ENCODE results near the gene TAF11L4.
"Not testable (repeated sequence)": the region's sequence is repeated elsewhere in the genome, so short reads cannot be mapped to it uniquely, and the experiment has no call there.

The TAF11L4 gene

DNA sequence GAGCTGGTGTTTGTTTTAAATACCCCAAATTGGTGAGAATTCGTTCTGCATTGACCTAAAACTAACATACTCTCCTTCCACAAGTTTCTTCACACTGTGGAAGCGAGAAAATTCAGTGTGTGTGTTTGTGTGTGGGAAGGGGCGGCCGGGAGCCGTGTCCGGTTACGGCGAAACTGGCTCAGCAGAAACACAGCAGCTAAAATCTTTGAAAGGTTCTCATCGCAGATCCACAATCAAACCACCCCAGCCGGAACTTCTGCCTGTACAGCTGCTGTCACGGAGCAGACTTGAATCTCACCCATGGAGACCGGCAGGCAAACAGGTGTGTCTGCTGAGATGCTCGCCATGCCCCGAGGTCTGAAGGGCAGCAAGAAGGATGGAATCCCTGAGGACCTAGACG is at the start of gene TAF11L4:
TAF11L4 (plus strand) TSS at position 301 of the 400 bp plus-strand sequence.
- H3K4me3 ChIP-seq (ENCODE audit: low read depth, low read length): not testable (repeated sequence)

DNA sequence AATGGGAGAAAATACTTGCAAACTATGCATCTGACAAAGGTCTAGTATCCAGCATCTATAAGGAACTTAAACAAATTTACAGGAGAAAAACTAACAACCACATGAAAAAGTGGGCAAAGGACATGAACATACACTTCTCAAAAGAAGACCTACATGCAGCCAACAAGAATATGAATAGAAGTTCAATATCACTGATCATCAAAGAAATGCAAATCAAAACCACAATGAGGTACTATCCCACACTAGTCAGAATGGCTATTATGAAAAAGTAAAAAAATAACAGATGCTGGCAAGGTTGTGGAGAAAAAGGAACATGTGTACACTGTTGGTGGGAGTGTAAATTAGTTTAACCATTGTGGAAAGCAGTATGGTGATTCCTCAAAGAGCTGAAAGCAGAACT is 46.5 kb upstream of the TAF11L4 start:
- not testable (repeated sequence) for H3K4me3 ChIP-seq (ENCODE audit: low read depth, low read length)

DNA sequence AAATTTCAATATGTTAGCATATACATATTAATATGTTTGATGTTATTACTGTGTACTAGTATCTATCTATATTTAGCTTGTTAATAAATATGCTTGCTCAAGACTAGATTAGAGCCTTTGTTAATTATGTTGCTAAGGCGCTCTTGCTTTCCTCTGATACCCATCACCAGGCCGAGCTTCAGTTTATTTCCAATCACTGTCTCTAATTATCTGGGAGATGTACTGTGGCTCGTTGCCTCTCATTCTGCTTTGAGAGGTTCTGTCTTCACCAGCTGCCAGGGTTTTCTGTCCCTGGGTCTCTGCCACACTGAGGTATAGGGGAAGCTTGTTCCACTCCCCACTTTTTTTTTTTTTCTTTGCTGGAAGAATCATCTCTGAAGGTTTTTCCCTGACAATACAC is 44.6 kb upstream of the TAF11L4 start:
- H3K4me3 ChIP-seq (ENCODE audit: low read depth, low read length): no peak overlapping the region

DNA sequence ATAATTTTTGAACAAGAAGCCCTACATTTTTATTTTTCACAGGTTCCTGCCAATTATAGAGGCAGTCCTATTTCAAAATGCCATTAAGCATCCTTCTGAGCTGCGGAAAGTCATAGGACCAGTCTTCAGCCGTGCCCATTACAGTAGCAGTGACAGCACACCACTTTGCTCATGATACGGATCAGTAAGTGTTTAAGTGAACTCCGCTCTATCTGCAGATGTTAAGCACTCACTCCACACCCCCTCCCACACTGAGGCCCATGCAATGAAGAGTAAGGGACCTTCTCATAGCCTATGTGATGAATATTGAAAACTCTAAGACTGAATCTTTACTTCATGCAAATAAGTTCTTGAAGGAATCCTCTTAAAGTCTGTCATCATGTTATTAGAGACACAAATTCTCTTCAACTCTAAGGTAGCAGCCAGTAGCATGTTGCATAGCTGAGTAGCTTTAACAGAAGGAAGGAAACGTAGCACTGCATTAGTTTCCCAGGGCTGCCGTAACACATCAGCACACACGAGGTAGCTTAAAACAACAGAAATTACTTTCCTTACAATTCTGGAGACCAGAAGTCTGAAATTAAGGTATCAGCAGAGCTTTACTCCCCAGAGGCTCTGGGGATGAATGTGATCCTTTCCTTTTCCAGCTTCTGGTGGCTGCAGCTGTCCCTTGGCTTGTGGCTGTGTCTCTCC is 43.9 kb upstream of the TAF11L4 start:
- no peak overlapping the region for H3K4me3 ChIP-seq (ENCODE audit: low read depth, low read length)

DNA sequence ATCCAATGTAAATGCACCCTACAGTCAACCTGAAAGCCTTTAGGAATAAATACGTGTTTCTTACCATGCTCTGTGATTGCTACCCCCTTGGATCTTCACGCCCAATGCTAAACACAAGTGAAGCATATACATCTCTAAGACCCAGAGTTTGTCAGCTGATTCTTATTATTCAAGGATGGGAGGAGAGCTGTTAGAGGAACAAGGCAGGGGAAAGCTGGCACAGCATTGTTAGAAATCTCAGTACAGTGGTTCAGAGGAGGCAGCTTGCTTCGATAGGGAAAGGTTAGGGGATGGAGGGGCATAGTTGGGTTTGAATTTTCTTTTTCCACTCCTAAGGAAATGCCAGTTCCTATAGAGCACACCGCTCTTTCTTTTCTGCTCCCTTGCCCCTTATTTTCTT is 40.2 kb upstream of the TAF11L4 start:
- no peak overlapping the region for H3K4me3 ChIP-seq (ENCODE audit: low read depth, low read length)

DNA sequence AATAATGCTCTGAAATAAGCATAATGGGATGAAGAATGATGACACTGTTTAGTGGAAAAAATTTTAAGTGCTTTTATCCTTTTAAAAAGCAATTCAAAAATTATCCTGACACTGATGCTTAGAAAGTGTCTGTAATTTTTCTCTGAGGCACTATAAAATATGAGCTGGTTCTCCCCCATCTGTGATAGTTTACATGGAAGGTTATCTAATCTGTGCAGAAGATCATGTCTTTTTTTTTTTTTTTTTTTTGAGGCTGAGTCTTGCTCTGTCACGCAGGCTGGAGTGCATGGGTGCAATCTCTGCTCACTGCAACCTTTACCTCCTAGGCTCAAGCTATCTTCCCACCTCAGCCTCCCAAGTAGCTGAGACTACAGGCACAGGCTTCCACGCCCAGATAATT is 38.8 kb upstream of the TAF11L4 start:
- no peak overlapping the region for H3K4me3 ChIP-seq (ENCODE audit: low read depth, low read length)

DNA sequence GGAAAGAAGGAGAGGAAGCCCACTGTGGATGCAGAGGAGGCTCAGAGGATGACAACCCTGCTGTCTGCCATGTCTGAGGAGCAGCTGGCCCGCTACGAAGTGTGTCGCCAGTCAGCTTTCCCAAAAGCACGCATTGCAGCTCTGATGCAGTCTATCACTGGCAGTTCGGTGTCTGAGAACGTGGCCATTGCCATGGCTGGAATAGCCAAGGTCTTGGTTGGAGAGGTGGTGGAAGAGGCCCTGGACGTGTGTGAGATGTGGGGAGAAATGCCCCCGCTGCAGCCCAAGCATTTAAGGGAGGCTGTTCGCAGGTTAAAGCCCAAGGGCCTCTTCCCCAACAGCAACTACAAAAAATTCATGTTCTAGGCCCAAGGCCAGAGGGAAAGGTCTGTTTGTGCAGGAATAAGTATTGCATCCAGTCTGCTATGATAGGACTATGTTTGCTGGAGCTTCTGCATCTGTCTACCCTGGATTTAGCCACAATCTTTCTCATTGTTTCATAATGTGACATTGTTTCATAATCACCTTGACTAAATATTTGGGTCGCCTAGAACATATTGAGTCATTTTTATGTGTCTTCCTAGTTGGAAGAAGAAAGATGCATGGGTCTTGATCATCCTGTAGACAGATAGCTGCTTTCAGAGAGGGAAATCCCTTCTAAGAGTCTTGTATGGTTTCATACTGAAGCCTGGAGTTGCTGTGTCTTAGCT is 35.0 kb upstream of the TAF11L4 start:
- H3K4me3 ChIP-seq (ENCODE audit: low read depth, low read length): not testable (repeated sequence)

DNA sequence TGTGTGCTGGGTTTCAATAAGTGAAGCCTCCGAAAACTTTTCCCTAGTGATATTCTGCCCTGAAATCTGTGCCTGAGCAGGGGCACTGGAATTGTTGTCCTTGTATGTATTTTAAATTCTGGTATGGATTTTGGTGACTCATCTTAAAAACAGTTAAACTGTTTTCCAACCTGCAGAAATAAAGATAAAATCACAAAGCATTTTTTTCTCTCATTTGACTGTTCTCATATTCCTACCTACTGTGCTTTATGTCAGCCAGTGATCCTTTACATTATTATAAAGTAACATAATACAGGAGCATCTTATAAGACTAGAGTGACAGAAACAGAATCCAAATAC is 34.5 kb upstream of the TAF11L4 start:
- no peak overlapping the region for H3K4me3 ChIP-seq (ENCODE audit: low read depth, low read length)

DNA sequence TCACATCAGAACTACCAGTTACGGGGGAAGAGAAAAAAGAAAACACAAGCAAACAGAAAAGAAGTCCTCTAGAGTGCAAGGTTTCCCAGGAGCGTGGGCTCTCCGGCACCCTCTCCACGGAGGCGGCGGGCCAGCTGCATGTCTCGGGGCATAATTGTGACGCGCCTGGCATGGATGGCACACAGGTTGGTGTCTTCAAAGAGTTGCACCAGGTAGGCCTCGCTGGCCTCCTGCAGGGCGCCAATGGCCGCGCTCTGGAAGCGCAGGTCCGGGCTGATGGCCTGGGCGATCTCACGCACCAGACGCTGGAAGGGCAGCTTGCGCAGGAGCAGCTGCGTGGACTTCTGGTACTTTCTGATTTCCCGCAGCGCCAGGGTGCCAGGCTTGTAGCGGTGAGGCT is 30.3 kb upstream of the TAF11L4 start:
- H3K4me3 ChIP-seq (ENCODE audit: low read depth, low read length): not testable (repeated sequence)

DNA sequence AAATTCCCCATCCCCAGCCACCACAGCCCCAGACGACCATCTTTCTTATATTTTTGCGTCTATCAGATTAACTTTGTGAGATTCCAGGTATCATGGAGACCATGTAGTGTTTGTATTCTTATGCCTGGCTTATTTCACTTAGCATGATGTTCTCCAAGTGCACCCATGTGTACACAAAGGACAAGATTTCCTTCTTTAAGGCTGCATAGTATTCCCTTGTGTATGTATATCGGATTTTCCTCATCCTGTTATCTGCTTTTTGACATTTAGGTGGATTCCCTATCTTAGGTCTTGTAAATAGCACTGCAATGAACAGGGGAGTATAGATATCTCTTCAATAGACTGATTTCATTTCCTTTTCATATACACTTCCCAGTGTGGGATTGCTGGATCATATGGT is 28.8 kb upstream of the TAF11L4 start:
- H3K4me3 ChIP-seq (ENCODE audit: low read depth, low read length): no peak overlapping the region

DNA sequence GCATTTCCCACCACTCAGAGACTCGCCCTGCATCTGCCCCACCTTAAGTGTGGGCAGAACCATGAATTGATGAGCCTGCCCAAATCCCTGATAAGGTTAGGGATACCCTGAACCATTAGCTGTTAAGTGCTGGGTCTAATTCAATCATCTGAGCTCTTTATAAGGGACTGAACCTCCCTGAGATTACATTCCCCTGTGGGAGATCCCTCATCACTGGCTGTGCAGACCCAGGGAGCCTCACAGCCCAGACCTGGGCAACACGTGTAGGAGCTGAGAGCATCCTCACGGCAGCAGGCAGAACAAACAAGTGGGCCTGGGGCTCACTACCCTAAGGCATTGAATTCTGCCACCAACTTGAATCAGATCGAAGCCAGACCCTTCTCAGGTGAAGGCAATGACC is 24.2 kb upstream of the TAF11L4 start:
- H3K4me3 ChIP-seq (ENCODE audit: low read depth, low read length): no peak overlapping the region

DNA sequence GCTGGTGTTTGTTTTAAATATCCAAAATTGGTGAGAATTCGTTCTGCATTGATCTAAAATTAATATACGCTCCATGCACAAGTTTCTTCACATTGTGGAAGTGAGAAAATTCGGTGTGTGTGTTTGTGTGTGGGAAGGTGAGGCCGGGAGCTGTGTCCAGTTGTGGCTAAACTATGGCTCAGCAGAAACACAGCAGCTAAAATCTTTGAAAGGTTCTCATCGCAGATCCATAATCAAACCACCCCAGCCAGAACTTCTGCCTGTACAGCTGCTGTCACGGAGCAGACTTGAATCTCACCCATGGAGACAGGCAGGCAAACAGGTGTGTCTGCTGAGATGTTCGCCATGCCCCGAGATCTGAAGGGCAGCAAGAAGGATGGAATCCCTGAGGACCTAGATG is 23.7 kb upstream of the TAF11L4 start, which contains the start of gene TAF11L2:
TAF11L2 (plus strand) TSS at position 301 of the 400 bp plus-strand sequence.
- H3K4me3 ChIP-seq (ENCODE audit: low read depth, low read length): not testable (repeated sequence)

DNA sequence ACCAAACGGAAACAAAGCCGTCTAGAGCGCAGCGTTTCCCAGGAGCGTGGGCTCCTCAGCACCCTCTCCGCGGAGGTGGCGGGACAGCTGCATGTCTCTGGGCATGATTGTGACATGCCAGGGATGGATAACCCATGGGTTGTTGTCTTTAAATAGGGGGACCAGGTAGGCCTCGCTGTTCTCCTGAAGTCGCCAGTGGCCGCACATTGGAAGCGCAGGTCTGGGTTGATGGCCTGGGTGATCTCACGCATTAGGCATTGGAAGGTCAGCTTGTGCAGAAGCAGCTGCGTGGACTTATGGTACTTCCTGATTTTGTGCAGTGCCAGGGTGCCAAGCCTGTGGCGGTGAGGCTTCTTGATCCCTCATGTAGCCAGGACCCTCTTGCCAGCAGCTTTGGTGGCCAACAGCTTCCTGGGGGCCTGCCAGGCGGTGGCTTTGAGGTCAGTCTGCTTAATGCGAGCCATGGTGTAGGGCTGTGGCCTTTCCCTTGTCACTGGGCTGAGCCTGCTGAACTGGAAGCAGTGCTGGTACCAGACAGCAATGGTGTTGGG is 9.8 kb upstream of the TAF11L4 start:
- H3K4me3 ChIP-seq (ENCODE audit: low read depth, low read length): no peak overlapping the region

DNA sequence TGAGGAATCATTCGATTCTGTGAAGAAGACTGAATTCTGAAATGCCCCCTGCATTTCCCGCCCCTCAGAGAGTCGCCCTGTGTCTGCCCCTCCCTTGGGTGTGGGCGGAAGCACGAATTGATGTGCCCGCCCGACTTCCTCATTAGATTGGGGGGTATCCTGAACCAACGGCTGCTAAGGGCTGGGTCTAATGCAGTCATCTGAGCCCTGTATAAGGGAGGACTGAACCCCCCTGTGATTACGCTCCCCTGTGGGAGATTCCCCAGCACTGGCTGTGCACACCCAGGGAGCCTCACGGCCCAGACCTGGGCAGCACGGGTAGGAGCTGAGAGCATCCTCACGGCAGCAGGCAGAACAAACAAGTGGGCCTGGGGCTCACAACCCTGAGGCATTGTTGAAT is 4.1 kb upstream of the TAF11L4 start:
- not testable (repeated sequence) for H3K4me3 ChIP-seq (ENCODE audit: low read depth, low read length)

DNA sequence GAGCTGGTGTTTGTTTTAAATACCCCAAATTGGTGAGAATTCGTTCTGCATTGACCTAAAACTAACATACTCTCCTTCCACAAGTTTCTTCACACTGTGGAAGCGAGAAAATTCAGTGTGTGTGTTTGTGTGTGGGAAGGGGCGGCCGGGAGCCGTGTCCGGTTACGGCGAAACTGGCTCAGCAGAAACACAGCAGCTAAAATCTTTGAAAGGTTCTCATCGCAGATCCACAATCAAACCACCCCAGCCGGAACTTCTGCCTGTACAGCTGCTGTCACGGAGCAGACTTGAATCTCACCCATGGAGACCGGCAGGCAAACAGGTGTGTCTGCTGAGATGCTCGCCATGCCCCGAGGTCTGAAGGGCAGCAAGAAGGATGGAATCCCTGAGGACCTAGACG is 3.5 kb upstream of the TAF11L4 start, which contains the start of gene TAF11L3:
TAF11L3 (plus strand) TSS at position 301 of the 400 bp plus-strand sequence.
- not testable (repeated sequence) for H3K4me3 ChIP-seq (ENCODE audit: low read depth, low read length)

DNA sequence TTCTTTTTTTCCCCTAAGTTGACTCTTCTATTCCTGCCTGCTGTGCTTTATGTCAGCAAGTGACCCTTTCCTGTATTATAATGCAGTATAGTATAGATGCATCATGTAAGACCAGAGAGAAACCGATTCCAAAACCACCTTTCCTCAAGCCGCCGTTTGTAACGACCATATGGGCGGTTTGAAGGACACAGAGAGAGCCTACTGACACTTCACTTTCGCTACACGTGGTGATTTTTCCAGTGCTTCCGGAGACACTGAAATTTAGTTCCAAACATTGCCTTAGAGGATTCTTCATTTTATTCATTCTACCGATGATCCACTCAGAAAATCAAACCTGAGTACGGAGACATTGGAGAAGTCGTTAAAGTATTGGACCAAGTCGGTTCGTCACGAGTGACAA is 2.1 kb upstream of the TAF11L4 start:
- not testable (repeated sequence) for H3K4me3 ChIP-seq (ENCODE audit: low read depth, low read length)

DNA sequence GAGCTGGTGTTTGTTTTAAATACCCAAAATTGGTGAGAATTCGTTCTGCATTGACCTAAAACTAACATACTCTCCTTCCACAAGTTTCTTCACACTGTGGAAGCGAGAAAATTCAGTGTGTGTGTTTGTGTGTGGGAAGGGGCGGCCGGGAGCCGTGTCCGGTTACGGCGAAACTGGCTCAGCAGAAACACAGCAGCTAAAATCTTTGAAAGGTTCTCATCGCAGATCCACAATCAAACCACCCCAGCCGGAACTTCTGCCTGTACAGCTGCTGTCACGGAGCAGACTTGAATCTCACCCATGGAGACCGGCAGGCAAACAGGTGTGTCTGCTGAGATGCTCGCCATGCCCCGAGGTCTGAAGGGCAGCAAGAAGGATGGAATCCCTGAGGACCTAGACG is 3.3 kb downstream of the TAF11L4 start, which contains the start of gene TAF11L5:
TAF11L5 (plus strand) TSS at position 301 of the 400 bp plus-strand sequence.
- not testable (repeated sequence) for H3K4me3 ChIP-seq (ENCODE audit: low read depth, low read length)

DNA sequence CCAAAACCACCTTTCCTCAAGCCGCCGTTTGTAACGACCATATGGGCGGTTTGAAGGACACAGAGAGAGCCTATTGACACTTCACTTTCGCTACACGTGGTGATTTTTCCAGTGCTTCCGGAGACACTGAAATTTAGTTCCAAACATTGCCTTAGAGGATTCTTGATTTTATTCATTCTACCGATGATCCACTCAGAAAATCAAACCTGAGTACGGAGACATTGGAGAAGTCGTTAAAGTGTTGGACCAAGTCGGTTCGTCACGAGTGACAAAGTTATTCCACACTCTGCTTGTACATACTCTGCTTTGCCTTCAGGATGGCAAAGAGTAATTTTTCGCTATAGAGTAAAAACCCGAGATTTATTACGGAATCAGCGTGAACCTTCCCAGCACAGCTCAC is 4.9 kb downstream of the TAF11L4 start:
- not testable (repeated sequence) for H3K4me3 ChIP-seq (ENCODE audit: low read depth, low read length)

DNA sequence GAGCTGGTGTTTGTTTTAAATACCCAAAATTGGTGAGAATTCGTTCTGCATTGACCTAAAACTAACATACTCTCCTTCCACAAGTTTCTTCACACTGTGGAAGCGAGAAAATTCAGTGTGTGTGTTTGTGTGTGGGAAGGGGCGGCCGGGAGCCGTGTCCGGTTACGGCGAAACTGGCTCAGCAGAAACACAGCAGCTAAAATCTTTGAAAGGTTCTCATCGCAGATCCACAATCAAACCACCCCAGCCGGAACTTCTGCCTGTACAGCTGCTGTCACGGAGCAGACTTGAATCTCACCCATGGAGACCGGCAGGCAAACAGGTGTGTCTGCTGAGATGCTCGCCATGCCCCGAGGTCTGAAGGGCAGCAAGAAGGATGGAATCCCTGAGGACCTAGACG is 6.8 kb downstream of the TAF11L4 start, which contains the start of gene TAF11L6:
TAF11L6 (plus strand) TSS at position 301 of the 400 bp plus-strand sequence.
- not testable (repeated sequence) for H3K4me3 ChIP-seq (ENCODE audit: low read depth, low read length)

Data from iPS-11a (cell line).